ENCODE measurements around the gene RBM10.

RBM10 gene

DNA sequence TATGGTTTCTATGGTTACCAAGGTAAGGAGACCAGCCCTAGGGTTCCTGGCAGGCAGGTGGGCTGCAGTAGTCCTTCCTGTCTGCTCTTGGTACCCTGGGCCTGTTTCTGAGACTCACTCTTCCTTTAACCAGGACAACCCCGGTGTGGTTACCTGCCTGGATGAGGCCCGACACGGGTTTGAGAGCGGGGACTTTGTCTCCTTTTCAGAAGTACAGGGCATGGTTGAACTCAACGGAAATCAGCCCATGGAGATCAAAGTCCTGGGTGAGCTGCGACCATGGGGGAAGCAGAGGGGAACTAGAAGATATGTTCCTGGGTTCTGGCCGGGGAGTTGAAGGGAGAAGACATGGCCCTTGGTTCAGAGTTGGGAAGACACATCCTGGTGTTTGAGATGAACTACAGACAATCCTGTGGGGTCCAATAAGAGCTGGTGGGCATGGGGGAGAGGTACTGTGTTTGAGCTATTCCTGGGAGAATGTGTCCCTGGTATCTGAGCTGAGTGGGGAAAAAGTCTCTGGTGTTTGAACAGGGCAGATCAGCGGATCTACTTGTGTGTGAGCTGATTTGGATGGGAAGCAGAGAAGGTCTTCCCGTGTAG is 56.4 kb downstream of the RBM10 start:
- TF ChIP-seq TAF1 (IDR thresholded peaks at IDR 0.05; ENCODE audit: borderline replicate concordance, insufficient read depth, low read length) = no peak

DNA sequence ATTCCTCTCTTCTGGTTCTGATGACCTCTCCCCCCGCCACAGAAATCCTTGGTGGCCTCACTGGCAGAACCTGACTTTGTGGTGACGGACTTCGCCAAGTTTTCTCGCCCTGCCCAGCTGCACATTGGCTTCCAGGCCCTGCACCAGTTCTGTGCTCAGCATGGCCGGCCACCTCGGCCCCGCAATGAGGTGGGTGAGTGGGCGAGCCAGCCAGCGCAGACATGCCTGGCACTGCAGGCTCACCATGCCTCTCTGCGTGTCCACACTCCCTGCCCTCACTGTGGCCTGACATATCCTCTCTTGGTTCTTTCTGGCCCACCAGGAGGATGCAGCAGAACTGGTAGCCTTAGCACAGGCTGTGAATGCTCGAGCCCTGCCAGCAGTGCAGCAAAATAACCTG is 57.3 kb downstream of the RBM10 start:
- TF ChIP-seq POLR2AphosphoS5 (IDR thresholded peaks at IDR 0.05; ENCODE audit: low read depth, low read length) (no peak), TAF1 (IDR thresholded peaks at IDR 0.05; ENCODE audit: borderline replicate concordance, insufficient read depth, low read length) (no peak), SIN3A (IDR thresholded peaks at IDR 0.05; ENCODE audit: borderline replicate concordance, insufficient read depth, low read length) (no peak), FOXP2 (optimal IDR thresholded peaks at IDR 0.05; ENCODE audit: borderline replicate concordance, extremely low read depth, extremely low read length, insufficient read depth) (no peak), REST (IDR thresholded peaks at IDR 0.05; ENCODE audit: insufficient read depth in 1 of 2, low read depth in 2 of 2, low read length in 2 of 2) (no peak)

- no peak for TF ChIP-seq POLR2AphosphoS5 (IDR thresholded peaks at IDR 0.05; ENCODE audit: low read depth, low read length)
- no peak for TF ChIP-seq REST (IDR thresholded peaks at IDR 0.05; ENCODE audit: insufficient read depth in 1 of 2, low read depth in 2 of 2, low read length in 2 of 2)
- no peak for TF ChIP-seq FOXP2 (optimal IDR thresholded peaks at IDR 0.05; ENCODE audit: borderline replicate concordance, extremely low read depth, extremely low read length, insufficient read depth)
- no peak for TF ChIP-seq SIN3A (IDR thresholded peaks at IDR 0.05; ENCODE audit: borderline replicate concordance, insufficient read depth, low read length)
- no peak for TF ChIP-seq TAF1 (IDR thresholded peaks at IDR 0.05; ENCODE audit: borderline replicate concordance, insufficient read depth, low read length)
Observed at GRCh38 chrX:47202877-47203276, 57.9 kb downstream of the RBM10 start.

- no peak for TF ChIP-seq REST (IDR thresholded peaks at IDR 0.05; ENCODE audit: insufficient read depth in 1 of 2, low read depth in 2 of 2, low read length in 2 of 2)
- TF ChIP-seq TAF1 (IDR thresholded peaks at IDR 0.05; ENCODE audit: borderline replicate concordance, insufficient read depth, low read length) = no peak
- no peak for TF ChIP-seq POLR2AphosphoS5 (IDR thresholded peaks at IDR 0.05; ENCODE audit: low read depth, low read length)
- no peak for TF ChIP-seq FOXP2 (optimal IDR thresholded peaks at IDR 0.05; ENCODE audit: borderline replicate concordance, extremely low read depth, extremely low read length, insufficient read depth)
- TF ChIP-seq SIN3A (IDR thresholded peaks at IDR 0.05; ENCODE audit: borderline replicate concordance, insufficient read depth, low read length) = no peak
Observed at GRCh38 chrX:47204970-47205369, 59.9 kb downstream of the RBM10 start.

GRCh38 chrX:47206316-47206715 is 61.3 kb downstream of the RBM10 start:
- TF ChIP-seq FOXP2 (optimal IDR thresholded peaks at IDR 0.05; ENCODE audit: borderline replicate concordance, extremely low read depth, extremely low read length, insufficient read depth) = no peak
- no peak for TF ChIP-seq TAF1 (IDR thresholded peaks at IDR 0.05; ENCODE audit: borderline replicate concordance, insufficient read depth, low read length)
- TF ChIP-seq SIN3A (IDR thresholded peaks at IDR 0.05; ENCODE audit: borderline replicate concordance, insufficient read depth, low read length) = no peak
- no peak for TF ChIP-seq POLR2AphosphoS5 (IDR thresholded peaks at IDR 0.05; ENCODE audit: low read depth, low read length)
- TF ChIP-seq REST (IDR thresholded peaks at IDR 0.05; ENCODE audit: insufficient read depth in 1 of 2, low read depth in 2 of 2, low read length in 2 of 2) = no peak

Data from PFSK-1 (cell line).